NCI-H1092 treated with DMSO at 0.1 percent for 48 hours (cell line): ENCODE measurements around the gene UCHL1.
A peak's percentile ranks its signal among the peaks of the same experiment; 100 is the strongest.

Experiments used
- DNase-seq: peaks from one replicate; lab custom pipeline; 2025; lab: John Stamatoyannopoulos, UW

UCHL1 gene

DNA sequence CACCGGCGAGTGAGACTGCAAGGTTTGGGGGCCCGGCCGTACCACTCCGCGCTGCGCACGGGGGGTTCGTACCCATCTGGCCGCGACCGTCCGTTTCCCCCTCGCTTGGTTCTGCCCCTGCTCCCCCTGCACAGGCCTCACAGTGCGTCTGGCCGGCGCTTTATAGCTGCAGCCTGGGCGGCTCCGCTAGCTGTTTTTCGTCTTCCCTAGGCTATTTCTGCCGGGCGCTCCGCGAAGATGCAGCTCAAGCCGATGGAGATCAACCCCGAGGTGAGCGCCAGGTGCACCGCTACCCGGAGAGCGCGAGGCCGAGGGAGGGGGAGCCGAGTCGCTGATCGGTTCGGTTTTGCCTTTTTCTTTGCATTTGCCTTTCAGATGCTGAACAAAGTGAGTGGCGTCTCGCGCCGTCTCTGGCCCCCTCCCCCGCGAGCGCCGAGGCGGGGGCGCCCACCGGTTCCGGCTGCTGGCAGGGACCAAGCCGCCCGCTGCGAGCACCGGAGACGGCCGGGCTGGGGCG lies at the start of gene UCHL1:
Gene UCHL1 (plus strand): TSS at position 189 of the 517 bp plus-strand sequence. CDS start 49 bp downstream, at position 238.
- DNase-seq: peak; percentile 96

DNA sequence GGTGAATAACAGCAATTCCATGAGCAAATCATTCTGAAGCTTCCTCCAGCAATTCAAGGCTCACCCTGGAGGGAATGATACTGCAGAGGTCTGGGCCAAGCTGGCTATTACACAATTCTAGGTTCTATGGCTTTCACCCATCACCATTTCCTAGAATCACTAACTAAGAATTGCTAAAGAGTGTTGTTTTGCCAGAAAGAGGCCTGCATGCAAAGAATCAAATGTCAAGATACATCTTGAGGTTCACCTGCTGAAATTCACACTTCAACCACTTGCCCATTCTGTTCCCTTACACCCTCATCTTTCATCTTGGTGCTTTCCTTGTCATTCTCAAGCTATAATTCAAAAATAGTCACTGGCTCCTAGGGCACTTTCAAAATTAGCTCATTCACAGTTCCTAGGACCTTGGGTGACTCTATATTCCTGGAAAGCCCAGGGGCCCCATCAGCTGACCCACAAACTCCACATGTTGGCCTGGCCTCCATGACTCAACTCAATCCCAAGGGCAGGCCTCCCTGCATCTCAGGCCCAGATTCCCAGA lies 49.4 kb upstream of the UCHL1 start:
- DNase-seq: no peak

DNA sequence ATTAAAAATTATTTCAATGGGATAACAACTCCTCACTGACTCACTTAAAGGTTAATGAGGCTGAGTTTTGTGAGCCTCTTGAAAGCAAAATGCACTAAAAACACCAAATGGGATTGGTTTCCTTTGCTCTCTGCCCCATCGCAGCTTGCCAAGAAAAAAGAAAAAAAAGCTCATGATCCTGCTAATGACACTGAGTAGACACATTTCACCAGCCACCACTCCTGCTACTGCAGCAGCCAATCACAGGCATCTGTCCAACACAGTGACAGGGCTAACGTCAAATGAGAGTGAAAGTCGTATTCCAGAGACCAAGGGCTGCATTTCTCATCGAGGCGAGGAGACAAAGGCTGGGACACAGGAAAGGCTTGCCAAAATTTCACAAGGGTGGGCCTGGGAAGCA lies 47.5 kb upstream of the UCHL1 start:
- DNase-seq: no peak

DNA sequence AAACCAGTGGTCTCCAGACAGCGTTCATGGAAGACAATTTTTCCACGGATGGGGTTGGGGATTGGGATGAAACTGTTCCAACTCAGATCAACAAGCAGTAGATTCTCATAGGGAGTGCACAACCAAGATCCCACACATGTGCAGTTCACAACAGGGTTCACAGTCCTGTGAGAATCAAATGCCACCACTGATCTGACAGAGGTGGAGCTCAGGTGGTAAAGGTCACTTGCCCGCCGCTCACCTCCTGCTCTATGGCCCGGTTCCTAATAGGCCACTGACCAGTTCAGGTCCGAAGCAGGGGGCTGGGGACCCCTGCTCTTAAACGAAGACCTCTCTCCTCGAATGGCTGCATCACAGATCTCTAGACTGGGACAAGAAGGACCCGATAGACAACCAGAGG lies 46.8 kb upstream of the UCHL1 start:
- DNase-seq: no peak

DNA sequence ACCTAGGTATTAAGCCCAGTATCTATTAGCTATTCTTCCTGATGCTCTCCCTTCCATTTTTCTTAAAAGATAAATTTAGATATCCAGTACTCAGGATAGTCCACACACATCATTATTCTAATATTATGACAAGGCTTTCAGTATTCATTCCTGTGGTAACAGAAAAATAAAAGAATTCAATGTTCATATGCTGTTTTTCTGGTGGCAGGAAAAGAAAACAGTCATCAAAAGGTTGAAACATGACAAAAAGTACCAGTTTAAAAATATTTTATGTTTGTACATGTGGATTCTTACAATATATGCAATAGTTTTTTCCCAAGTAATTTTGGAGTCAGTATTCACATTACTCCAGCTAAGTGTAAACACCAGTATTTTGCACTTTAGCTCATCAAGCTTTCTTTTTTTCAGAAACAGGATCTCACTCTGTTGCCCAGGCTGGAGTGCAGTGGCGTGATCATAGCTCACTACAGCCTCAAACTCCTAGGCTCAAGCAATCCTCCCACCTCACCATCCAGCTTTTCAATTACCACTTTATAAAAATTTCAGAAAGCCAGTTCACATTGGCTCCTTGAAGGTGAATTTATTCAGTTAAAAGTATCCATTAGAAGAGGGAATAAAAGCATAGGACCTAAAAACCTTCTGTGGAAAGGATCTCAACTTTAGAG lies 44.6 kb upstream of the UCHL1 start:
- no peak for DNase-seq

DNA sequence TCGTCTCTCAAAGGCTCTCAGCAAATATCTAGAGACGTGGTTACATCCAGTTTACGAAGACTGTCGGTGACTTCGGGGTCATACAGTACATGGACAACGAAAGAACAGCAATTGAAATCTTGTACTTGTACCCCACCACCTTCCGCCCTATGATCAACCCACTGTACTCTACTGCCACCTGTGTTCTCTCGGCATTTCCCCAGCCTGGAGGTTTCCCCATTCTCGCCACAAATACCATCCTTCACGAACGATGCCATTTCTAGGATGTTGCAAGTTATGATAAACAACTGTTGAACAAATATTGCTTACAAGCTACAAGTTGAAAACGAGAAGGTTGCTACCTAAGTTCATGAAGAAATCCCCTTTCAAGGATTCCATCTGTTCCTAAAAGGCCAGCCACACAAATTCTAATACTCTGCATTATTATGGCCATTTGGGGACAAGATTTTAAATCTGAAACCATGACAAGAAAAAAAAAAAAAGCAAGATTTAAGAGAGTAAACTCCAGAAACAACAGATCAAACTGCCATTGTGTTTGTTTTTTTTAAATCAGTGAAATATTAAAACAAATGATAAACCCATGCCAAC lies 44.0 kb upstream of the UCHL1 start:
- peak; percentile 71 for DNase-seq

DNA sequence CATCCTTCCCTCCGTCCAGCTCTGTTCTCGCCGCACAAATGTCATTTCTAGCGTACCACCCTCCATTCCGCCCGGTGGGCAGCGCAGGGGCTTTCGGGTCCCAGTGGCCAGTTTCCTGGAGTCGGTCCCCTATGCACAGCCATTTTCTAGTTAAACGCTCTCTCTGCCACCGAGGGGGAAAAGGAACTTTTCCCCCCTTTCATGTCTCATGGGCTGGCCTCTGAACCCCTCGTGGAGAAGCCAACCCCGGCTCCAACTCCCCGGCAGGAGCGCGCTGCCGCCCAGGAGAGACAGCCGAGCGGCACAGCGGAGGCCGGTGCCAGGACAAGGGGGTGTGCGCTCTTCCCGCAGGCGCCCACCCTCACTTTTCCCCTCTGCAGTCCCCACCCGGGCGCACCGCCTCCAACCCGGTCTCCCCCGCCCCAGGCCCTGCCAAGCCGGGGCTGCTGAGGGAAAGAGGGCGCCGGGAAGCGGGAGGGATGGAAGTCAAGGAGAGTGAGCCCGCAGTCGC lies 43.0 kb upstream of the UCHL1 start:
- DNase-seq: peak; percentile 51

DNA sequence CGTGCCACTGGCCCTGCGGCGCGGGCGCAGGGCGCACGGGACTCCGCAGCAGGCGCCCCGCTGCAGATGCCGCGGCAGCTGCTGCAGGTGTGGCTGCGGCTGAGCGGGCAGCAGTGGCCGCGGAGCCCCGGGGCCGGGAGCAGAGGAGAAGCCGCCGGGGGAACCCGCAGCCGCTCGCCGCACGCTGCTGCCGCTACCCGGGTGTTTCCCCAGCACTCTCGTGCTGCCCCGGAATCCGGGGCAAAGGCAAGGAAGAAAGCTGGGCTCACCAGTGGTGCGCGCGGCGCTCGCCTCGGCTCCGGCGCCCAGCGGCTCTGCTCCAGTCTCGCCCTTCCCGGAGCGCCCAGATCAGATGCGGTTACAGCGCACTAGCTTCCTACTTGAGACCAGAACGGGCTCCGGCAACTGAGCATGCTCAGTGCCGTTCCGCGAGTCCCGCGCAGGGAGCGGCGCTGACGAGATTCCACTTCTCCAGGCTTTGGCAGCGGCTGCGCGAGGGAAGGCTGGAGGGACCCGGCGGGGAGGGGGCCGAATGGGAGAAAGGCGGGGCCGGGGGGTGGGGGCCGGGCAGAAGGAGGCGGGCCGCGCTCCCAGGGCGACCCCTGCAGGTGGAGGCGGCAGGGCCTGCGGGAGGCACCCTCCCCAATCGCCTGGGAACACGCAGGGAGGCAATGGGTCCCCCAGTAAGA lies 42.4 kb upstream of the UCHL1 start, which contains the start of gene APBB2:
Gene APBB2 (minus strand): TSS at position 407 of the 689 bp plus-strand sequence. CDS start 181,288 bp downstream, outside the sequence.
- DNase-seq: peak; percentile 96

DNA sequence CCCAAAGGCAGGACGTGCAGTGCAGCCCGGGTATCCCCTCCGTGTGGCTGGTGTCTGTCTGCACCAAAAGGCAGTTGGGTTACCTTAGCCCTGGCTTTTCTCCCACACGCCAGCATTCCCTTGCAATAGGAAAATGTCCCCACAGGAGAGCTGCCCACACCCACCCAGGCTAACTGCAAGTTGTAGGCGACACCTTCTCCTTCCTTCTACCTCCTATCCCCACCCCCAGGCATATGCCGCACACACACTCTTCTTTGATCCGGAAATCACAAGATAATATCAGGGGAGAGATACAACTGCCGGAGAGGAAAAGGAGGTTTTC lies 41.9 kb upstream of the UCHL1 start:
- no peak for DNase-seq

DNA sequence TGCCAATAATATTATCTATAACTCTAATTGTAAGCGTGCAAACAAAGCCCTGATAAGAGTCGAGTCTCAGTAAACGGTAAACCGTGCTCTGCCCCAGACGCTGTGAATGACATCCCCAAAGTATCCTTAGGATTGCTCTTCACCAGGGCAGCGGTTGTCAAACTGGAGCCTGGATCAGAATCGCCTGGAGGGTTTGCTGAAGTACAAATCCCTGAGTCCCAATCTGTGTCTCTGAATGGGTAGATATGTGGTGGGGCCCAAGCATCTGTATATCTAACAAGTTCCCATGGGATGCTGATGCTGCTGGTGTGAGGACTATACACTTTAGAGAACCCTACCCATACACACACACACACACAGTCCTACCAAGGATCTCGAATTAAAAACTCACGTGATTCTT lies 41.6 kb upstream of the UCHL1 start:
- no peak for DNase-seq

DNA sequence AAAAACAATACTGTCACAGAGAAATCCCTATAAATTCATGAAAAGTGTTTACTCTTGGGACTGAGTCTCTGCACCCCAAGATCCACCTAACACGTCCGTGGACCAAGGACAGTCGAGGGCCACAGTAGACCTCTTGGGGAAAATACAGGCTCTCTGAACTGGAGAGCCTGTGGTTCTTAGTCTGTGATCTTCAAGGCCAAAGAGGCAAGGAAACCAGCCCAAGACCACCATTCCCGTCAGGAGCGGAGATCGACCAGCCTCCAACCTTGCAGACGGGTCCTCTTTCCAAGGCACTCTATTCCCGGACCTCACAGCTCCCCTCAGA lies 40.8 kb upstream of the UCHL1 start:
- no peak for DNase-seq

DNA sequence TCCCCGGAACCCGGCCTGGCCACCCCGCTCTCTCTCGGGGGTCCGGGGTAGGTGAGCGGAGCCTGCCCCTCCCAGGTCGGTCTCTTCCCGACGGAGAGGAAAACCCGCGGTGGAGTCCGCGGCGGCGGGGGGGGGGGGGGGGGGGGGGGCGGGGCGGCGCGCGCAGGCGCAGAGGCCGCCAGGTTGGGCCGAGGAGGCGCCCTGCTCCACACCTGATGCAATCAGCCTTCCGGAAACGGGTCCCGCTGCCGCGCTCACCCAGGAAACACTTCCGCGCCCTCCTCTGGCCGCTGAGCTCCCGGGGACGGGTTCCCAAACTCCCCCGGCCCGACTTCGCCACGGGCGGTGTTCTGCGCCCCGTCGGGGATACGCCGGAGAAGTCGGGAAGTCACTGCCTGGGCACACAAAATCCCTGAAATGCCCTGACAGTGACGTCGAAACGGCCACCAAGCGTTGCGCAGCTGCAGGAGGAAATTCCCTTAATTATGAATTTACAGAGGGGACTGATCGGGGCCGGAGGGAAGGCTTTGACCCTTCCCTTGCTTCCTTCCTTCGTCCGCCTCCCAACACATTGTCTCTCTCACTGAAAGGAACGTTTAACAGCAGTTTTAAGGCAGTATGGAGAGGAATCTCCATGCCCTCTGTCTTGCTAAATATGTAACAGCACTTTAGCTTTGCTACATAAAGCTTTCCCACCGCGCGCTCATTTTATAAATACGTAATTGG lies 40.3 kb upstream of the UCHL1 start:
- DNase-seq: peak; percentile 85

DNA sequence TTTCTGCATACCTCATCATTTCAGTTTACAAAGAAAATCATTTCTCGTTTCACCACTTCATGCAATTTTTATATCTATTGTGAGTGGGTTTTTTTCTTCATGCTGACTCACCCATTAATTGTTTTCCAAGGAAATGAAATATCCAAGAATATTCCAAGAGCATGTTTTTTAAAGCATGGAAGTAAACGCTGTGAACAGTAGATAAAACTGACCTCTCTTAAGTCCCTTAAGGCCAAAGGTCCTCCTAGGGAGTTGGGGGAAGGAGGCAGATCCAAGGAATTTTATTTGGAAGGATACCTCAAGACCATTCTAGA lies 39.8 kb upstream of the UCHL1 start:
- DNase-seq: no peak

DNA sequence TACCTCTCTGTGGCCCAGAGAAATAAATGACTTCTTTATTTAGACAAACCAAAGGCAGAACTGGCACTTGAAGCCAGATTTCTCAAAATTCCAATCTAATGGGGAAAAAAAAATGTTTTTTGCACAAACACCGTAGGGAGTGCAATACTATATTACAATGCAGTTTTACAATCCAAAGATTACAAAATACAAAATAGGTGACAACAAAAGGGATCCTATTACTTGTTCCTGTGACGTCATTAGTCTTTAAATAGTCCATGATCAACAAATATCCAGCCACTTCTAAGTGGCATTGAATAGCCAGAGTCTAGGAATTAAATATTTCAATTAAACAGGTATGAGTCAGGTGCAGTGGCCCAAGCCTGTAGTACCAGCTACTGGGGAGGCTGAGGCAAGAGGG lies 39.4 kb upstream of the UCHL1 start:
- no peak for DNase-seq

DNA sequence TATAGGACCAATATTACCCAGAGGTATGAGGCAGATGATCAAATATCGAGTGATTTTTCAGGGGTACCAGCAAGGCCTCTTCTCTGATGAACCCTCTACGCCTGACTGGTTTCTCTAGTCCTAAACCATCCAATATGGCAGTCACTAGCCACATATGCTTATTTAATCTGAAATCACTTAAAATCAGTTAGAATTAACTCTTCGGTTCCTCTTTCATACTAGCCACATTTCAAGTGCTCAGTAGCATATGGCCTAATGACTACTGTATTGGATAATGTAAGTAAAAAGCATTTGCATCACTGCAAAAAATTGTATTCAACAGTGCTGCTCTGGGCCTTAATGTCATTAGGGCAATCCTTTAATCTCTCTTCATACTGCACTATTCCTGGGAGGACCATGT lies 38.0 kb upstream of the UCHL1 start:
- no peak for DNase-seq

DNA sequence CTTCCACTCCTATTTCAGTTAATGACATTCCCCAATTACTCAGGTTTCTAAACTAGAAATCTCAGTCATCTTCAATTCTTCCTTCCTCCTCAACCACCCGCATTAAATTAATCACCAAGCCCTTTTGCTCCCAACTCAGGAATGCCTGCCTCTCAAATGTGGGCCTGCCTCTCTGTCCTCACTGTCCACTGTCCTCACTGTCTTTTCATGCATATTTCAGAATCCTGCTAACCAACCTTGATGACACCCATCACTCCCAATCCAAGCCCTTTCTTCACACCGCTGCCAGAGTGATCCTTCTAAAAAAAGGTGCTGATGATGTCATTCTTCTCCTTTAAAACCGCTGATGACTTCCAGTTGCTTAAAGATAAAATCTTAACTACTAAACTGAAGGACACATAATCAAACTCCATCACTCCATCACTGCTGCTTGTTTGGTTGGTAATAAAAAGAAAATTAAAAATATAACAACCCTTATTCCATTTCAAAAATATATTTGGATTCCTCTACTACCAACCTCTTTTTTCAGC lies 37.2 kb upstream of the UCHL1 start:
- DNase-seq: no peak

DNA sequence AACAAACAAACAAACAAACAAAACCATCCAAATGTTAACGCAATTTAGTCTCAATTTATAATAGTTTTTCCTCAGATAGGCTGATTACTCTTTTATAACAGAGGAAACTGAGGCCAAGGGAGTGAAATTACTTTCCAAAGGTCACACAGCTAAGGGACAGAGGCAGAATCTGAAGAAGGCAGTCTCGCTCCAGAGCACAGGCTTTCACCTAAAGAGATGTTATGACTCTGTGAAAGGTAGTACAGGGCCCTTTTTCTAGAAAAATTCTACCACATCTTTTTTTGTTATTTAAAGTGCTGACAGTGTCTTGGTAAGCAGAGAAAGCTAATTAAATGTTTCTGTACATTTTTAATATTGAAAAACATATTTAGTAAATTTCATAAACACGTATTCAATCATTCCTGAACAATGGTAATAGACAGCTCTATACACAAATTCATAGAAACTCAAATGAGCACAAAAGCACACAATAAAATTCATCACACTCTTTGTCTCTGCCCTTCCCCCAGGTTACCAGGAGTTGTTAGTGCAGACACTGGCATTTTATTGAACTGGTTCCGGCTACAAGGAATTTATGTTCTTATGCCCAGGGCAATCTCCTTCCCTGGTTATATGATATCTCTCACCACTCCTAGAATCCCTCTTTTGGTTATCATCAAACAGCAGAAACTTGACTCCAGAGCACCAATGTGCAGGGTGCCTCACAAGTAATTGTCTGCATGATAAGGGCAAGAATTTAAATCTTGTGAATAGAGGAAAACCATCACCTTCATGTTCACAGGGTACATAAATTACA lies 34.7 kb upstream of the UCHL1 start:
- DNase-seq: no peak

DNA sequence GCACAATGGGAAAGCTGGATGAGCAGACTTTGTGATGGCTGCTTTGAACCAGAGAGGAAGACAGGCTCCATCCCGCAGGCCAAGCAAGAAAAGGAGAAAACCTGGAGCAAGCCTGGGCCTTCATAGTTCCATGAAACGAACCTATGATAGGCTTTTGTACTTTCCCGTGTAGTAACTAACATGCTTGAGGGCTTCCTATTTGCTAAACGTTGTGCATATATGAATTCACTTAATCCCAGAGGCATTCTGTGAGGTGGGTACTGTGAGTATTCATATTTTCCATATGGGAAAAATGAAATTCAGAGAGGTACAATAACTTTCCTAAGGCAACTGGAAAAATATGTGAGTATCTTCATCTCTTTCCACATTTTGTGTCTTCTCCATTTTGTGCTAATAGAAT lies 28.8 kb upstream of the UCHL1 start:
- DNase-seq: no peak

DNA sequence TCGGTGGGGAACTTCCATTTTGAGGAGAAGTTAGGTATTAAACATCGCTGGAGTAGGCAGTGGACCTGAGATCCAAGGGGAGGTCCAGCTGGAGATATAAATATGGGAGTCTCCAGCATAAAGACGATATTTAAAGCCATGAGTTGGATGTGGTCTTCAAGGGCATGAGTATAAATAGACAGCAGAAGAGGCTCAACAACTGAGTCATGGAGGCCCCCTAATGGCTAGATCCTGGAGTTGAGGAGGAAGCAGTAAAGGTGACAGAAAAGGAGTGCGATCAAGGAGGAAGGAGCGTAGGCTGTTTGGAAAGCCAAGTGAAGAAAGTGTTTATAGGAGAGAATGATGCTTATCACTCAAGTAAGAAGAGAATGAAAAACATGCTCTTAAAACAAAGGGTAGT lies 24.3 kb upstream of the UCHL1 start:
- no peak for DNase-seq

DNA sequence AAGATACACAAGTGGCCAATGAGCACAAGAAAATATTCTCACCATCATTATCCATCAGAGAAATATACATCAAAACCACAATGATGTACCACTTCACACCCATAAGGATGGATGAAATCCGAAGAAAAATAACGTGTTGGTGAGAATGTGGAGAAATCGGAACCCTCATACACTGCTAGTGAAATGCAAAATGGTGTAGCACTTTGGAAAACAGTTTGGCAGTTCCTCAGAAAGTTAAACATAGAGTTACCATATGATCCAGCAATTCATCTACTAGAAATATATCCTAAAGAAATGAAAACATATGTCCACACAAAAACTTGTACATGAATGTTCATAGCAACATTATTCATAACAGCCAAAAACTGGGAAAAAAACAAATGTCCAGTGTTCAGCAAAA lies 23.9 kb upstream of the UCHL1 start:
- no peak for DNase-seq

DNA sequence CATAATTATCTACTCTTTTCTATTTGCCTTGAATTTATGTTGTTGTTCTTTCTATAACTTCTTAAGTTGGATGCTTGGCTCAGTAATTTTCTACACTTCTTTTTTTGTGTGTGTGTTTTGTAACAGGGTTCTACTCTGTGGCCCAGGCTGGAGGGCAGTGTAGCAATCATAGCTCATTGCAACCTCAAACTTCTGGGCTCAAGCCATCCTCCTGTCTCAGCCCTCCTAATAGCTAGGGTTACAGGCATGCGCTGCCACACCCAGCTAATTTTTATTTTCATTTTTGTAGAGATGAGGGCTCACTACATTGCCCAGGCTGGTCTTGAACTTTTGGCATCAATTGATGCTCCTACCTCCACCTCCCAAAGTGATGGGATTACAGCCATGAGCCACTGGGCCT lies 20.7 kb upstream of the UCHL1 start:
- no peak for DNase-seq
